ENCODE measurements around the gene VWA7. TPM values are rescaled to one million over a fixed set of nuclear protein-coding genes. Genes with fewer than 3 reads are reported as not detected.
A peak's percentile ranks its signal among the peaks of the same experiment; 100 is the strongest.

VWA7 gene
- total RNA-seq, 1 donor from 2014 or later, result 0.54 TPM

- peak within 1 kb of the TSS; percentile 99 for H3K4me3 Mint-ChIP-seq (ENCODE audit: unreplicated experiment)
- Histone ChIP-seq H3K27me3 (ENCODE audit: insufficient read depth, low read length) (no peaks in the 10 kb centered on the region), H3K4me3 (ENCODE audit: insufficient read depth, low read depth, low read length) (peak within 1 kb of the TSS; percentile 88), H3K4me2 (ENCODE audit: low read length) (peak within 1 kb of the TSS; percentile 93), H2AFZ (ENCODE audit: low read depth, low read length) (peak within 1 kb of the TSS; percentile 49), H3K36me3 (ENCODE audit: insufficient read depth, low read length) (peaks cover 27% of the 10 kb centered on the region), H3K9me3 (ENCODE audit: insufficient read depth, low read depth, low read length) (no peaks in the 10 kb centered on the region), H3K27ac (ENCODE audit: low read depth, low read length) (peak within 1 kb of the TSS; percentile 81), H4K20me1 (ENCODE audit: insufficient read depth, low read length) (peaks cover 38% of the 10 kb centered on the region), H3K79me2 (ENCODE audit: insufficient read depth, low read length) (peaks cover 51% of the 10 kb centered on the region), H3K4me1 (ENCODE audit: insufficient read depth, low read length) (peaks cover 42% of the 10 kb centered on the region), H3K9ac (ENCODE audit: low read length) (peak within 1 kb of the TSS; percentile 90)
- TF ChIP-seq CTCF (IDR thresholded peaks at IDR 0.05; ENCODE audit: insufficient read depth, low read depth, low read length) (no peak), EZH2 (IDR thresholded peaks at IDR 0.05; ENCODE audit: insufficient read depth, low read length) (no peak)
- H3K27ac Mint-ChIP-seq (ENCODE audit: unreplicated experiment), result peak within 1 kb of the TSS; percentile 99
- peak; percentile 59 for DNase-seq (ENCODE audit: low read depth)
- H3K36me3 Mint-ChIP-seq (ENCODE audit: low read depth, unreplicated experiment), result peaks cover 16% of the 10 kb centered on the region
- no peak for FAIRE-seq
- no peaks in the 10 kb centered on the region for H3K27me3 Mint-ChIP-seq (ENCODE audit: low read depth, unreplicated experiment)
- H3K4me1 Mint-ChIP-seq (ENCODE audit: low read depth, unreplicated experiment), result peaks cover 42% of the 10 kb centered on the region
- H3K9me3 Mint-ChIP-seq (ENCODE audit: unreplicated experiment), result no peaks in the 10 kb centered on the region
Observed at GRCh38 chr6:31736021-31736767, 40.9 kb downstream of the VWA7 start, which contains the start of gene CLIC1. TSS of gene CLIC1 (minus strand) at chr6:31736530. CDS start at chr6:31736300, 230 bp downstream.

- H3K27ac ChIP-seq (ENCODE audit: low read depth, low read length), result peak overlapping the region; percentile 81
- no peaks in the 10 kb centered on the region for H3K9me3 Mint-ChIP-seq (ENCODE audit: unreplicated experiment)
- H3K4me1 ChIP-seq (ENCODE audit: insufficient read depth, low read length), result peaks cover 49% of the 10 kb centered on the region
- no peak for TF ChIP-seq EZH2 (IDR thresholded peaks at IDR 0.05; ENCODE audit: insufficient read depth, low read length)
- TF ChIP-seq CTCF (IDR thresholded peaks at IDR 0.05; ENCODE audit: insufficient read depth, low read depth, low read length), result no peak
- H3K27ac Mint-ChIP-seq (ENCODE audit: unreplicated experiment), result peak overlapping the region; percentile 99
- peak overlapping the region; percentile 88 for H3K4me3 ChIP-seq (ENCODE audit: insufficient read depth, low read depth, low read length)
- H3K4me1 Mint-ChIP-seq (ENCODE audit: low read depth, unreplicated experiment), result peaks cover 51% of the 10 kb centered on the region
- peaks cover 46% of the 10 kb centered on the region for H3K79me2 ChIP-seq (ENCODE audit: insufficient read depth, low read length)
- H3K9me3 ChIP-seq (ENCODE audit: insufficient read depth, low read depth, low read length), result no peaks in the 10 kb centered on the region
- peak overlapping the region; percentile 99 for H3K4me3 Mint-ChIP-seq (ENCODE audit: unreplicated experiment)
- H3K9ac ChIP-seq (ENCODE audit: low read length), result peak overlapping the region; percentile 90
- H3K36me3 Mint-ChIP-seq (ENCODE audit: low read depth, unreplicated experiment), result peaks cover 16% of the 10 kb centered on the region
- H3K27me3 ChIP-seq (ENCODE audit: insufficient read depth, low read length), result no peaks in the 10 kb centered on the region
- H4K20me1 ChIP-seq (ENCODE audit: insufficient read depth, low read length), result peaks cover 44% of the 10 kb centered on the region
- peak; percentile 55 for DNase-seq (ENCODE audit: low read depth)
- peaks cover 32% of the 10 kb centered on the region for H3K36me3 ChIP-seq (ENCODE audit: insufficient read depth, low read length)
- no peaks in the 10 kb centered on the region for H3K27me3 Mint-ChIP-seq (ENCODE audit: low read depth, unreplicated experiment)
- no peak for FAIRE-seq
- peak overlapping the region; percentile 93 for H3K4me2 ChIP-seq (ENCODE audit: low read length)
- no peak overlapping the region for H2AFZ ChIP-seq (ENCODE audit: low read depth, low read length)
Observed at GRCh38 chr6:31734821-31735406, 42.2 kb downstream of the VWA7 start.
